ENCODE measurements around the gene CRTAC1.
"Not testable (repeated sequence)": the region's sequence is repeated elsewhere in the genome, so short reads cannot be mapped to it uniquely, and the experiment has no call there.

- TF ChIP-seq, protein P1, sequence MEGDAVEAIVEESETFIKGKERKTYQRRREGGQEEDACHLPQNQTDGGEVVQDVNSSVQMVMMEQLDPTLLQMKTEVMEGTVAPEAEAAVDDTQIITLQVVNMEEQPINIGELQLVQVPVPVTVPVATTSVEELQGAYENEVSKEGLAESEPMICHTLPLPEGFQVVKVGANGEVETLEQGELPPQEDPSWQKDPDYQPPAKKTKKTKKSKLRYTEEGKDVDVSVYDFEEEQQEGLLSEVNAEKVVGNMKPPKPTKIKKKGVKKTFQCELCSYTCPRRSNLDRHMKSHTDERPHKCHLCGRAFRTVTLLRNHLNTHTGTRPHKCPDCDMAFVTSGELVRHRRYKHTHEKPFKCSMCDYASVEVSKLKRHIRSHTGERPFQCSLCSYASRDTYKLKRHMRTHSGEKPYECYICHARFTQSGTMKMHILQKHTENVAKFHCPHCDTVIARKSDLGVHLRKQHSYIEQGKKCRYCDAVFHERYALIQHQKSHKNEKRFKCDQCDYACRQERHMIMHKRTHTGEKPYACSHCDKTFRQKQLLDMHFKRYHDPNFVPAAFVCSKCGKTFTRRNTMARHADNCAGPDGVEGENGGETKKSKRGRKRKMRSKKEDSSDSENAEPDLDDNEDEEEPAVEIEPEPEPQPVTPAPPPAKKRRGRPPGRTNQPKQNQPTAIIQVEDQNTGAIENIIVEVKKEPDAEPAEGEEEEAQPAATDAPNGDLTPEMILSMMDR (IDR thresholded peaks at IDR 0.05), result not testable (repeated sequence)
- TF ChIP-seq EP300 (IDR thresholded peaks at IDR 0.05), result not testable (repeated sequence)
Measured at GRCh38 chr10:97843972-97844371, 186.4 kb downstream of the CRTAC1 start.
